ENCODE measurements around the gene CUX1. TPM values are rescaled to one million over a fixed set of nuclear protein-coding genes. Genes with fewer than 3 reads are reported as not detected.

Gene CUX1
- total and polyA plus RNA-seq, 10 of the 15 experiments (the other 5 are each of a cell fraction or from before 2014, with no cell fraction given) = 6.1 to 48.6 (median 25.9) TPM

DNA sequence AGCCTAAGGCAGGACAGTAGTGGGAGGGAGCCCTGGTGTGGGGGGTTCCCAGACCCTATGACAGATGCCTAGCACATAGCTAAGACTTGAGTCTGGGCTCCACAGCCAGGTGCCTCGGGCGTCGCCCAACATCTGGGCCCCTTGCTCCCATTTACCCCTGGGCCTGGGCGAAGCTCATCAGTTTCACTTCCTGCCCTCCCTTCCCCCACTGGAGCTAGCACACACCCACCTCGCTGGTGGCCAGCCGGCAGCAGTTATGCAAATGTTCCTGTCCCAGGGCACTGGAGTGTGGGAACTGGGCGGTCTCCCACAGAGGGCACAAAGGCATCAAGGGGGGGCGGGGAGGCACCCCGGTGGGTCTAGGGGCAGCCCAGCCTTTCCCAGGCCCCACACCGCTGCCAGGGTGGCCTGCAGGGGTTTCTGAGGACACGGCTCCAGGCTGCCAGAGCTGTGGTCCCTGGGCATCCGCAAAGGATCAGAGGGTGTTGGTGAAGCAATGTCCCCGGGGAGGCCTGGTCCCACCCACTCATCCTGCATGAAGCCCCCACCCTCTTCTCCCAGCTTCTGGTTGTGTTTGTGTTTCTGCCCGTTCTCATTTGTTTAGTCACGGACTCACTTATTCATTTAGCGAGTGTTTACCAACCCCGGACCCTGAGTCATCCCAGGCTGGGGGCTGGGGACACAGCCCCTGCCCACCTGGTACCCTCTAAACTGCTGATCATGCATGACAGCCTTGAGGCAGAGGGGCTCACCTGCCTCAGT lies 489.7 kb downstream of the CUX1 start (continued):
- TF ChIP-seq EP300 (IDR thresholded peaks at IDR 0.05; ENCODE audit: borderline replicate concordance in 1 of 2, control insufficient read depth in 1 of 2, low read depth in 2 of 2, low read length in 2 of 2) = peak; percentile 91 to 93
- TF ChIP-seq NR2F1 (conservative IDR thresholded peaks at IDR 0.05) = peak; percentile 94
- no peak for TF ChIP-seq MYC (IDR thresholded peaks at IDR 0.05; ENCODE audit: insufficient read depth, insufficient read length, insufficient replicate concordance, low read length, severe bottlenecking)
- TF ChIP-seq KLF5 (IDR thresholded peaks at IDR 0.05; ENCODE audit: partially characterized antibody) = peak; percentile 75
- TF ChIP-seq CHD2 (IDR thresholded peaks at IDR 0.05; ENCODE audit: borderline replicate concordance, low read depth, low read length) = peak; percentile 95
- TF ChIP-seq SRF (IDR thresholded peaks at IDR 0.05; ENCODE audit: low read depth in 2 of 2, low read length in 2 of 2) = peak in 1 of 2 experiments; percentile 17; a peak in 1 of 4 replicates
- peak; percentile 77; the same call in 1 of the 2 replicates for TF ChIP-seq CREM (IDR thresholded peaks at IDR 0.05; ENCODE audit: low read depth)
- TF ChIP-seq NRF1 (conservative IDR thresholded peaks at IDR 0.05; ENCODE audit: low read depth, low read length) = no peak
- TF ChIP-seq IKZF1 (conservative IDR thresholded peaks at IDR 0.05) = peak; percentile 98
- TF ChIP-seq SUZ12 (IDR thresholded peaks at IDR 0.05; ENCODE audit: unreplicated experiment) = no peak
- TF ChIP-seq SMARCA5 (IDR thresholded peaks at IDR 0.05) = 0 out of 2 replicates have a peak, but pooled peaks have one; percentile 0
- TF ChIP-seq, protein P1, sequence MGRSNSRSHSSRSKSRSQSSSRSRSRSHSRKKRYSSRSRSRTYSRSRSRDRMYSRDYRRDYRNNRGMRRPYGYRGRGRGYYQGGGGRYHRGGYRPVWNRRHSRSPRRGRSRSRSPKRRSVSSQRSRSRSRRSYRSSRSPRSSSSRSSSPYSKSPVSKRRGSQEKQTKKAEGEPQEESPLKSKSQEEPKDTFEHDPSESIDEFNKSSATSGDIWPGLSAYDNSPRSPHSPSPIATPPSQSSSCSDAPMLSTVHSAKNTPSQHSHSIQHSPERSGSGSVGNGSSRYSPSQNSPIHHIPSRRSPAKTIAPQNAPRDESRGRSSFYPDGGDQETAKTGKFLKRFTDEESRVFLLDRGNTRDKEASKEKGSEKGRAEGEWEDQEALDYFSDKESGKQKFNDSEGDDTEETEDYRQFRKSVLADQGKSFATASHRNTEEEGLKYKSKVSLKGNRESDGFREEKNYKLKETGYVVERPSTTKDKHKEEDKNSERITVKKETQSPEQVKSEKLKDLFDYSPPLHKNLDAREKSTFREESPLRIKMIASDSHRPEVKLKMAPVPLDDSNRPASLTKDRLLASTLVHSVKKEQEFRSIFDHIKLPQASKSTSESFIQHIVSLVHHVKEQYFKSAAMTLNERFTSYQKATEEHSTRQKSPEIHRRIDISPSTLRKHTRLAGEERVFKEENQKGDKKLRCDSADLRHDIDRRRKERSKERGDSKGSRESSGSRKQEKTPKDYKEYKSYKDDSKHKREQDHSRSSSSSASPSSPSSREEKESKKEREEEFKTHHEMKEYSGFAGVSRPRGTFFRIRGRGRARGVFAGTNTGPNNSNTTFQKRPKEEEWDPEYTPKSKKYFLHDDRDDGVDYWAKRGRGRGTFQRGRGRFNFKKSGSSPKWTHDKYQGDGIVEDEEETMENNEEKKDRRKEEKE (IDR thresholded peaks at IDR 0.05) = no peak
- peak; percentile 92 for TF ChIP-seq SP1 (IDR thresholded peaks at IDR 0.05; ENCODE audit: low read depth, low read length)
- TF ChIP-seq POLR2AphosphoS5 (IDR thresholded peaks at IDR 0.05; ENCODE audit: low read length) = peak; percentile 74
- peak; percentile 85 for TF ChIP-seq RUNX3 (IDR thresholded peaks at IDR 0.05; ENCODE audit: low read length)
- TF ChIP-seq PBX3 (IDR thresholded peaks at IDR 0.05; ENCODE audit: insufficient replicate concordance, low read depth, low read length) = no peak
- no peak for TF ChIP-seq ZSCAN29 (IDR thresholded peaks at IDR 0.05)
- TF ChIP-seq, protein P2, sequence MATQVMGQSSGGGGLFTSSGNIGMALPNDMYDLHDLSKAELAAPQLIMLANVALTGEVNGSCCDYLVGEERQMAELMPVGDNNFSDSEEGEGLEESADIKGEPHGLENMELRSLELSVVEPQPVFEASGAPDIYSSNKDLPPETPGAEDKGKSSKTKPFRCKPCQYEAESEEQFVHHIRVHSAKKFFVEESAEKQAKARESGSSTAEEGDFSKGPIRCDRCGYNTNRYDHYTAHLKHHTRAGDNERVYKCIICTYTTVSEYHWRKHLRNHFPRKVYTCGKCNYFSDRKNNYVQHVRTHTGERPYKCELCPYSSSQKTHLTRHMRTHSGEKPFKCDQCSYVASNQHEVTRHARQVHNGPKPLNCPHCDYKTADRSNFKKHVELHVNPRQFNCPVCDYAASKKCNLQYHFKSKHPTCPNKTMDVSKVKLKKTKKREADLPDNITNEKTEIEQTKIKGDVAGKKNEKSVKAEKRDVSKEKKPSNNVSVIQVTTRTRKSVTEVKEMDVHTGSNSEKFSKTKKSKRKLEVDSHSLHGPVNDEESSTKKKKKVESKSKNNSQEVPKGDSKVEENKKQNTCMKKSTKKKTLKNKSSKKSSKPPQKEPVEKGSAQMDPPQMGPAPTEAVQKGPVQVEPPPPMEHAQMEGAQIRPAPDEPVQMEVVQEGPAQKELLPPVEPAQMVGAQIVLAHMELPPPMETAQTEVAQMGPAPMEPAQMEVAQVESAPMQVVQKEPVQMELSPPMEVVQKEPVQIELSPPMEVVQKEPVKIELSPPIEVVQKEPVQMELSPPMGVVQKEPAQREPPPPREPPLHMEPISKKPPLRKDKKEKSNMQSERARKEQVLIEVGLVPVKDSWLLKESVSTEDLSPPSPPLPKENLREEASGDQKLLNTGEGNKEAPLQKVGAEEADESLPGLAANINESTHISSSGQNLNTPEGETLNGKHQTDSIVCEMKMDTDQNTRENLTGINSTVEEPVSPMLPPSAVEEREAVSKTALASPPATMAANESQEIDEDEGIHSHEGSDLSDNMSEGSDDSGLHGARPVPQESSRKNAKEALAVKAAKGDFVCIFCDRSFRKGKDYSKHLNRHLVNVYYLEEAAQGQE (IDR thresholded peaks at IDR 0.05; ENCODE audit: low read depth, low read length) = no peak
- TF ChIP-seq CREB1 (IDR thresholded peaks at IDR 0.05; ENCODE audit: low read depth) = peak; percentile 69
